Astrocyte (in vitro differentiated cells and primary cell): Measurements from ENCODE around the gene MAP4K4. TPM values are rescaled to one million over a fixed set of nuclear protein-coding genes. Genes with fewer than 3 reads are reported as not detected.

ENCODE experiments used
- DNase-seq: peaks from one replicate; pipeline ENCODE4 v3.0.0-alpha.2; 2010; ENCODE audit warnings: low read depth
- FAIRE-seq: peaks from 2 replicates; lab custom pipeline; 2011; peaks lifted over from hg19 to GRCh38; lab: Jason Lieb, UNC
- H2AFZ ChIP-seq: 2 replicates; pipeline ENCODE4 v1.6.0; 2012; ENCODE audit warnings: low read depth, low read length, inconsistent platforms
- H3K27ac ChIP-seq: 2 replicates; pipeline ENCODE4 v1.5.1; 2011; ENCODE audit warnings: low read depth, low read length, inconsistent platforms
- H3K27me3 ChIP-seq: 2 replicates; pipeline ENCODE4 v1.6.0; 2011; ENCODE audit warnings: low read length, inconsistent platforms; ENCODE audit not compliant: insufficient read depth
- H3K36me3 ChIP-seq: 2 replicates; pipeline ENCODE4 v1.5.1; 2011; ENCODE audit warnings: low read length, inconsistent platforms; ENCODE audit not compliant: insufficient read depth
- H3K4me1 ChIP-seq: 2 replicates; pipeline ENCODE4 v1.5.1; 2011; ENCODE audit warnings: low read length, inconsistent platforms; ENCODE audit not compliant: insufficient read depth
- H3K4me2 ChIP-seq: 2 replicates; pipeline ENCODE4 v1.6.0; 2012; ENCODE audit warnings: low read length, inconsistent platforms
- H3K4me3 ChIP-seq: 2 replicates; pipeline ENCODE4 v1.5.1; 2011; ENCODE audit warnings: low read depth, mild to moderate bottlenecking, low read length, inconsistent platforms; ENCODE audit not compliant: insufficient read depth
- H3K79me2 ChIP-seq: 2 replicates; pipeline ENCODE4 v1.6.0; 2012; ENCODE audit warnings: mild to moderate bottlenecking, low read length, inconsistent platforms; ENCODE audit not compliant: insufficient read depth
- H3K9ac ChIP-seq: 2 replicates; pipeline ENCODE4 v1.6.0; 2012; ENCODE audit warnings: mild to moderate bottlenecking, low read length, inconsistent platforms
- H3K9me3 ChIP-seq: 2 replicates; pipeline ENCODE4 v1.5.1; 2012; ENCODE audit warnings: low read depth, mild to moderate bottlenecking, low read length, inconsistent platforms; ENCODE audit not compliant: insufficient read depth
- H4K20me1 ChIP-seq: 2 replicates; pipeline ENCODE4 v1.6.0; 2012; ENCODE audit warnings: low read length, inconsistent platforms; ENCODE audit not compliant: insufficient read depth
- H3K27ac Mint-ChIP-seq: one replicate; pipeline ENCODE4 v1.8.0; 2021; ENCODE audit warnings: mild to moderate bottlenecking, mixed read lengths; ENCODE audit not compliant: unreplicated experiment
- H3K27me3 Mint-ChIP-seq: one replicate; pipeline ENCODE4 v1.8.0; 2021; ENCODE audit warnings: low read depth, mixed read lengths; ENCODE audit not compliant: unreplicated experiment
- H3K36me3 Mint-ChIP-seq: one replicate; pipeline ENCODE4 v1.8.0; 2021; ENCODE audit warnings: low read depth, mixed read lengths; ENCODE audit not compliant: unreplicated experiment
- H3K4me1 Mint-ChIP-seq: one replicate; pipeline ENCODE4 v1.8.0; 2021; ENCODE audit warnings: low read depth, mixed read lengths; ENCODE audit not compliant: unreplicated experiment
- H3K4me3 Mint-ChIP-seq: one replicate; pipeline ENCODE4 v1.8.0; 2021; ENCODE audit warnings: mild to moderate bottlenecking, moderate library complexity, mixed read lengths; ENCODE audit not compliant: unreplicated experiment
- H3K9me3 Mint-ChIP-seq: one replicate; pipeline ENCODE4 v1.8.0; 2021; ENCODE audit warnings: mild to moderate bottlenecking, mixed read lengths; ENCODE audit not compliant: unreplicated experiment
- EZH2 ChIP-seq: IDR thresholded peaks from 2 replicates; pipeline ENCODE4 v1.6.1; 2012; ENCODE audit warnings: mild to moderate bottlenecking, low read length, inconsistent platforms; ENCODE audit not compliant: insufficient read depth
- total RNA-seq: library from RNA; stranded (reverse); gene quantifications from 2 replicates; pipeline ENCODE4 v1.2.1, GENCODE V29; 2021
- TF ChIP-seq, protein P1 (sequence below): IDR thresholded peaks from 2 replicates; pipeline ENCODE4 v1.5.1; 2011; ENCODE audit warnings: low read depth, mild to moderate bottlenecking, inconsistent platforms, low read length, moderate library complexity; ENCODE audit not compliant: insufficient read depth

Gene MAP4K4
- total RNA-seq, 1 donor from 2014 or later, result 231 TPM

DNA sequence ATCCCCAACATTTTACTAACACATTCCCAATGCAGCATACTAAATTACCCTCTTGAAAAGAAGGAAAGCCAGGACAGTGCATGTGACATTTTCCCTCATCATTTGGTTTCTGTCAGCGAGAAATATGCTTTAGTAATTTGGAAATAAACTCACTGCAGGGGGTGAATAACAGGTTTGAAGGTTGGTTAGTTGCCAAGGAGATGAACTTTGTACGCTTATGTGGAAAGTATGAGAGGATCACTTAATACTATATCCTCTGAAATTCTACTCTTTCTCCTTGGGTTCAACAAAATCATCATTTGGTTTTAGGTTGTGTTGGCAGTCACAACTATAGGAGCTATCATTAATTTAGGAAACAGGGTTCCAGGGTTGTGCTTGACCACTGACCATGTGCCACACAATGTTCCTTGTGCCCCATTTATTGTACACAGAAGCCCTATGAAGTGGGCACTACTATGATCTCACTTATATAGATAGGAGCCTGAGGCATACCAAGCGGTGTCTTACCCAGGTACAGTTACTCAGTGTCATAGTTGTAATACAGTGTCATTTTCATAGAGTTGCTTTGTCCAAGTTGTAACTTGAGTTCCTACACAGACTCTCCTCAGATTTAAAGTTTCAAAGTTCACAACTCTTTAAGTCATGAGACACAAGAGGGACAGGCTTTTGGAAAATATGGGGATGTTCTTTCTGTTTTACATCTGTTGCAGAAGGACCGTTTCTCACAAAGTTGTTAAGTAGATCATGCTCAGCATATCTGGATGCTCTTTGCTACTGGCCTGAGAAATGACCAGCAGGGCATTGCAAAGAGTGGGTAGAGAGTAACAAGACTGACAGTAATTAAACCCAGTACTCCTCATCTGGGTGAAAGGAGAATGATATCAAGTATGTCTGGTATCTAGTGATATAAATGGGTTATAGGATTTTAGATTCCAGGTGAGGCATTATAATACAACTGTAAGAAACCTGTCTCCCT lies 91.8 kb downstream of the MAP4K4 start:
- H3K9ac ChIP-seq, result no peak overlapping the region
- peaks cover 93% of the 10 kb centered on the region for H4K20me1 ChIP-seq
- H3K36me3 ChIP-seq, result peaks cover 11% of the 10 kb centered on the region
- TF ChIP-seq EZH2, result no peak
- TF ChIP-seq, protein P1, sequence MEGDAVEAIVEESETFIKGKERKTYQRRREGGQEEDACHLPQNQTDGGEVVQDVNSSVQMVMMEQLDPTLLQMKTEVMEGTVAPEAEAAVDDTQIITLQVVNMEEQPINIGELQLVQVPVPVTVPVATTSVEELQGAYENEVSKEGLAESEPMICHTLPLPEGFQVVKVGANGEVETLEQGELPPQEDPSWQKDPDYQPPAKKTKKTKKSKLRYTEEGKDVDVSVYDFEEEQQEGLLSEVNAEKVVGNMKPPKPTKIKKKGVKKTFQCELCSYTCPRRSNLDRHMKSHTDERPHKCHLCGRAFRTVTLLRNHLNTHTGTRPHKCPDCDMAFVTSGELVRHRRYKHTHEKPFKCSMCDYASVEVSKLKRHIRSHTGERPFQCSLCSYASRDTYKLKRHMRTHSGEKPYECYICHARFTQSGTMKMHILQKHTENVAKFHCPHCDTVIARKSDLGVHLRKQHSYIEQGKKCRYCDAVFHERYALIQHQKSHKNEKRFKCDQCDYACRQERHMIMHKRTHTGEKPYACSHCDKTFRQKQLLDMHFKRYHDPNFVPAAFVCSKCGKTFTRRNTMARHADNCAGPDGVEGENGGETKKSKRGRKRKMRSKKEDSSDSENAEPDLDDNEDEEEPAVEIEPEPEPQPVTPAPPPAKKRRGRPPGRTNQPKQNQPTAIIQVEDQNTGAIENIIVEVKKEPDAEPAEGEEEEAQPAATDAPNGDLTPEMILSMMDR, result no peak
- no peak overlapping the region for H3K4me3 ChIP-seq
- no peaks in the 10 kb centered on the region for H3K27me3 ChIP-seq
- Mint-ChIP-seq H3K4me3 (no peak overlapping the region), H3K36me3 (peaks cover 7% of the 10 kb centered on the region), H3K27ac (no peak overlapping the region), H3K9me3 (no peaks in the 10 kb centered on the region), H3K4me1 (peaks cover 42% of the 10 kb centered on the region), H3K27me3 (no peaks in the 10 kb centered on the region)
- no peak overlapping the region for H3K27ac ChIP-seq
- FAIRE-seq, result no peak
- no peak for DNase-seq
- no peak overlapping the region for H3K4me2 ChIP-seq
- H3K4me1 ChIP-seq, result peaks cover 16% of the 10 kb centered on the region
- peaks cover 100% of the 10 kb centered on the region for H3K79me2 ChIP-seq
- no peaks in the 10 kb centered on the region for H3K9me3 ChIP-seq
- no peak overlapping the region for H2AFZ ChIP-seq

DNA sequence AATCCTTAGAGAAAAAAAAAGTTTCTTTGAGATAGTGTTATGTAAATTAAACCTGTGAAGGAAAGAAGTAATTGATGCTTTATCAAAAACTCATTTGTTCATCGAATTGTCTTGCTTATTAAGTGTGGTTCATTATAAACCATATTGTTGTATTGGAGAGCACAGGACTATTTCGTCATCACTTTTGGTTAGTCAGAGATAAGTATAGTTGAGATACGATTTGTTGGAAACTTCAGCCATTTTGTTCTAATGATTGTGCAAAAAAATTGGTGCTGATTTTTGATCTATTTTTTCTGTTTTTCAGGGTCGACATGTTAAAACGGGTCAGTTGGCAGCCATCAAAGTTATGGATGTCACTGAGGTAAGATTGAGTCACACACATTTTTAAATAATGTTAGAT lies 92.9 kb downstream of the MAP4K4 start:
- no peak overlapping the region for H3K9ac ChIP-seq
- no peak overlapping the region for H2AFZ ChIP-seq
- H3K4me3 ChIP-seq, result no peak overlapping the region
- H3K36me3 ChIP-seq, result peaks cover 11% of the 10 kb centered on the region
- Mint-ChIP-seq H3K9me3 (no peaks in the 10 kb centered on the region), H3K27me3 (no peaks in the 10 kb centered on the region), H3K4me3 (no peak overlapping the region), H3K4me1 (peaks cover 44% of the 10 kb centered on the region), H3K36me3 (peaks cover 7% of the 10 kb centered on the region), H3K27ac (no peak overlapping the region)
- FAIRE-seq (peak; percentile 43), DNase-seq (no peak)
- peaks cover 92% of the 10 kb centered on the region for H4K20me1 ChIP-seq
- peaks cover 100% of the 10 kb centered on the region for H3K79me2 ChIP-seq
- H3K4me2 ChIP-seq, result no peak overlapping the region
- TF ChIP-seq EZH2, result no peak
- TF ChIP-seq, protein P1, result no peak
- no peaks in the 10 kb centered on the region for H3K27me3 ChIP-seq
- peaks cover 16% of the 10 kb centered on the region for H3K4me1 ChIP-seq
- peak overlapping the region; percentile 15 for H3K27ac ChIP-seq
- no peaks in the 10 kb centered on the region for H3K9me3 ChIP-seq

DNA sequence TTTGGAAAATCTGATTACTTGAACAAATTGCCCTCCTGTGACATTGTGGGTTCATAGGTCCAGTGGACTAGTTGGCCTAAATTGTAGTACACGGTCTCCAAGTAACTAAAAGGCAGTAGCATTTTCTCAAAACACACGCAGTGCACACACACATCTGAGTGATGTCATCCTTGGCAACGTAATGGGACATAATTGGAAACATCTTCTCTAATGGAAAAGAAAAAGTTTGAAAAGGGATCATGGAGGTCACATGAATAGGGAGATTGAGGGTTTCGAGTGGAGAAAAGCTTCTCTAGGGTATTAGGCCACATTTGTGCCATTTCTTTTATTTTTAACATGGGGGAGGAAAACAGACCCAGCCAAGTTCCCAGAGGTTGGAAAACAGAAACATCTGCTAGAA lies 93.3 kb downstream of the MAP4K4 start:
- Histone ChIP-seq H3K27ac (peak overlapping the region; percentile 15), H3K79me2 (peaks cover 100% of the 10 kb centered on the region)
- no peaks in the 10 kb centered on the region for H3K27me3 Mint-ChIP-seq

More for the DNA sequence above, 93.3 kb downstream of the MAP4K4 start:
- H4K20me1 ChIP-seq, result peaks cover 93% of the 10 kb centered on the region
- peaks cover 44% of the 10 kb centered on the region for H3K4me1 Mint-ChIP-seq
- H3K9me3 Mint-ChIP-seq, result no peaks in the 10 kb centered on the region
- H3K4me1 ChIP-seq, result peaks cover 16% of the 10 kb centered on the region
- FAIRE-seq (peak; percentile 17), DNase-seq (peak; percentile 52)
- H3K36me3 ChIP-seq, result peaks cover 11% of the 10 kb centered on the region
- H2AFZ ChIP-seq, result no peak overlapping the region
- H3K9me3 ChIP-seq, result no peaks in the 10 kb centered on the region
- no peak overlapping the region for H3K4me3 Mint-ChIP-seq
- no peak overlapping the region for H3K27ac Mint-ChIP-seq
- H3K27me3 ChIP-seq, result no peaks in the 10 kb centered on the region
- H3K9ac ChIP-seq, result no peak overlapping the region
- TF ChIP-seq EZH2, result no peak
- TF ChIP-seq, protein P1, result no peak
- peaks cover 7% of the 10 kb centered on the region for H3K36me3 Mint-ChIP-seq
- no peak overlapping the region for H3K4me3 ChIP-seq
- H3K4me2 ChIP-seq, result no peak overlapping the region
